ENCODE results near the gene NEGR1.

Gene NEGR1

DNA sequence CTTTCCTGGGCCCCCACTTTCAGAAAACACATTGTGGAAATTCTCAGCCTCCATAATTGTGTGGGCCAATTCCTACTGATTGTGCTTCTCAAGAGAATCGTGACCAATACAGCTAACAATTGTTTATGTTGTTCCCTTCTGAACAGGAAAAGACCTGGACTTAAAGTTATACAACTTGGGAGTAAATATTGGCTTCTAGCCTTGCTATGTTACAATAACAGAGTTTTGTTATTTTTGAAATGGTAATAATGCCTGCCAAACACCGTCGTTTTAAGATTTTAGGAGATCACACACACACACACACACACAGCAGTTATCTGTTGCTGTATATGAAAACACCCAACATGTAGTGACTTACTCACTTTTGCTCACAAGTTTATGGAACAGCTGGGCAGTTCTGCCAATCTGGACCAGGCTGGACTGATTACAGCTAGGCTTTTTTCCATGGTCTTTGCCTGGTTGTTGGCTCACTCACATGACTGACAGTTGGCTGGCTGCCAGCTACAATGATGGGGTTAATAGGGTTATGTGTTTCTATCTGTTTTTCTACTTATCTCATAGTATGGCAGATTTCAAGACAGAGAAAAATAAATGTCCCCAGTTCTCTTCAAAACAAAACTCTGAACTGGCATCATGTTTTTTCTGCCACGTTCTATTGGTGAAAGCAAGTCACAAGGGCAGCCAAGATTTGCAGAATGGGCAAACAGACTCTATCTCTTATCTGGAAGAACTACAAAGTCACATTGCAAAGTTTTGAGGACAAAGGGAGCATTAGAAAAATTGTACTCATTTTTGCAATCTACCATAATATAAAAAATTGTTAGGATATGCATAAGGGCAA is 447.5 kb downstream of the NEGR1 start:
- H3K4me1 ChIP-seq: peaks cover 4 to 22% (median 17%) of the 10 kb centered on the region in 10 experiments; a peak in 12 of 20 replicates
- no peak for TF ChIP-seq Cebpa-rat (IDR thresholded peaks at IDR 0.05)
- H3K36me3 ChIP-seq: no peaks in the 10 kb centered on the region
- H3K4me2 ChIP-seq: peak overlapping the region in 3 of 11 experiments; percentile 0 to 40 (median 15); a peak in 1 of 22 replicates
- H3K27me3 ChIP-seq: no peaks in the 10 kb centered on the region
- H4K20me1 ChIP-seq: no peaks in the 10 kb centered on the region
- no peaks in the 10 kb centered on the region; a peak in 1 of 22 replicates for H3K9me3 ChIP-seq (replicated peaks in 1 of 11)
- no peak overlapping the region for H3K9ac ChIP-seq
- H3K4me3 ChIP-seq: no peak overlapping the region
- no peak overlapping the region for H3K27ac ChIP-seq

DNA sequence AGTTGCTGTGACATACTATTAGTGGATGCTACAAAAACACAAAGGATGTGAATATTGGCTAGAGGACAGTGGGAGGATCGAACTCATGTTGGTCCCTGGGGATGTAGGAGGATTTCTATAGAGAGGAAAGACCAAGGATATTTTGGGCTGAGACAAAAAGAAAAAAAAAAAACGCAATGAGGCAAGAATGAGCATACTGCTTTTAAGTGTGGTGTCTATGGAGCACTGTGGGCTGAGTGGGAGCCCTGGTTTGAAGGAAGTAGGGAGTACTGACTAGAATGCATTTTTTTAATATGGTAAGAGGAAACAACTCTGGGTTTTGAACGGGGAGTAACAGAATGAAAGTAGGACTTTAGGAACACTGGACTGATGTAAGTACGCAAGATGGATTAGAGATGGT is 450.7 kb downstream of the NEGR1 start:
- H3K4me3 ChIP-seq: no peak overlapping the region
- H3K27ac ChIP-seq: no peak overlapping the region

DNA sequence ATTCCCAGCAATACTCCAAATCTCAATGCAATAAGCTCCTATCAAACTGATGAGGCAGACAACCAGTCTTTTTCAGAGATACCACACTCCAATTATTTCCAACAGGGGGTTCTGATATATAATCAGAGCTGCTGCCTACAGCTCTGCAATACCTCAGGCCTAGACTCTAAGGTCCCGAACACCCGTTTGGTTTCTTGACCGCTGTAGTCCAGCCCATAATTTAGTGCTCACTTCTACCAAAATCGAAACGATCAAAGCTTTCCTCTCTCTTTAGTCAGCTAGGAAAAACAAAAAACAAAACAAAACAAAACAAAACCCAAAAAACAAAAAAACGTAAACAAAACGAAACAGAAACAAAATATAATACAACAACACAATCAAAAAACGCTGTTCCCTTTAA is 453.0 kb downstream of the NEGR1 start:
- Histone ChIP-seq H4K20me1 (no peaks in the 10 kb centered on the region), H3K4me3 (no peak overlapping the region), H3K27me3 (no peaks in the 10 kb centered on the region), H3K9me3 (replicated peaks in 1 of 11) (no peaks in the 10 kb centered on the region), H3K27ac (no peak overlapping the region), H3K4me1 (peaks cover 0 to 11% (median 0%) of the 10 kb centered on the region in 10 experiments; a peak in 2 of 20 replicates), H3K4me2 (no peak overlapping the region), H3K36me3 (no peaks in the 10 kb centered on the region), H3K9ac (no peak overlapping the region)
- TF ChIP-seq Cebpa-rat (IDR thresholded peaks at IDR 0.05): no peak

More for the DNA sequence above, 450.7 kb downstream of the NEGR1 start:
- H3K4me1 ChIP-seq: peaks cover under 1 to 22% (median 15%) of the 10 kb centered on the region in 10 experiments; a peak in 12 of 20 replicates
- no peak overlapping the region for H3K9ac ChIP-seq
- no peaks in the 10 kb centered on the region for H4K20me1 ChIP-seq
- no peaks in the 10 kb centered on the region; a peak in 1 of 22 replicates for H3K9me3 ChIP-seq (replicated peaks in 1 of 11)
- no peak for TF ChIP-seq Cebpa-rat (IDR thresholded peaks at IDR 0.05)
- no peaks in the 10 kb centered on the region for H3K36me3 ChIP-seq
- H3K27me3 ChIP-seq: no peaks in the 10 kb centered on the region
- H3K4me2 ChIP-seq: peak overlapping the region in 2 of 11 experiments; percentile 2 to 9; a peak in 2 of 22 replicates

DNA sequence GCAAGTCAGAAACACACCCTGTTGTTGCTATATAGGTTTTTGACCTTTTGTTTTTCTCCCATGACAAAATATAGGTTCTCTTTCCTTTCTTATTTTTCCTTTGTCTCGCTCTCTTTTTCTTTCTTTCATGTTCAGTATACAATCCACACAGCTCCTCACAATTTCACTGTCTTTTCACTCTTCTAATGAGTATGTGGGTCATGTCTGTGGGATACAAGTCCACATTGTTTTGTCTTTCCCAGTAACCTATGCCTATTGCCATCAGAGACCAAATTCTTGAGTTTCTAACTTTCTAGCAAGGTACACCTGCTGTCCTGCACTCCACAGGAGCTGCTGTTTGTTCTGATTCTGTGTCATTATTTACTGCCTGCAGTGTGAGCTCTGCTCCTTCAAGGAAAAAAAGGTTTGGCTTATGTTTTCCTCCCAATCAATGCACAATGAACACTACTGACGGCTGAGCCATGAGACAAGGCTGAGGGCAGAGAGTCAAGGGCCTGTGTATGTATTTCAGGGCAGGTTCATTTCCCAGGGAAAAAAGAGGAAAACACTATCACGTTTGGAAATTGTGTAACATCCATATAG is 453.8 kb downstream of the NEGR1 start:
- no peak overlapping the region for H3K4me2 ChIP-seq
- H3K27ac ChIP-seq: no peak overlapping the region
- no peaks in the 10 kb centered on the region for H3K27me3 ChIP-seq
- H3K36me3 ChIP-seq: no peaks in the 10 kb centered on the region
- no peak for TF ChIP-seq Cebpa-rat (IDR thresholded peaks at IDR 0.05)
- H4K20me1 ChIP-seq: no peaks in the 10 kb centered on the region
- H3K4me3 ChIP-seq: no peak overlapping the region
- H3K9me3 ChIP-seq (replicated peaks in 1 of 11): no peaks in the 10 kb centered on the region
- no peak overlapping the region for H3K9ac ChIP-seq
- H3K4me1 ChIP-seq: peaks cover 0 to 19% (median 0%) of the 10 kb centered on the region in 10 experiments; a peak in 3 of 20 replicates

DNA sequence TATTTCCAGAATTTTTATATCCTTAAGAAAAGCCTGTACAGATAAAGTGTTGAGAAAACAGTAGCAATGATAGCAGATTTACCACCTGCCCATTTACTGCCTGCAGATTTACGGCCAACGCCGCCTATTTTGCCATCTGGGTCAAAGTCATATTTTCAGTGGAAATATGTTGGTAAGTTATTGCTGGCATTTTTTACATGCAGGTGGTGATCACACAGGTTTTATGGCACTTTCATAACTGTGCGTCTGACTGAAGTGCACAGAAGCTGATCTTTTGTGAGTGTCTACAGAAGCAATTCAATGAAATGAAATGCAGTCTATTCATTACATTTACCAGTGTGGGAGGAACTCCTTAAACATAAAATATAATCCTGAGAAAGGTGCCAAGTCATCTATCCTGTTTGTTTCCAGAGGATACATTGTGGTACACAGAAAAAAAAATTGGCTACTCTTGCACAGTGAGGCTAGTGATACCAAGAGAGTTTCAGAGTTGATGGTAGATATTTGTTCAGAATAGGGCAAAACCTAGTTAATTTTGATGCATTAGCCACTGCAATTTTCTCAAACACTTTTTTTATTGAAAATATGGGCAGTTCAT is 458.5 kb downstream of the NEGR1 start:
- Histone ChIP-seq H4K20me1 (no peaks in the 10 kb centered on the region), H3K27ac (no peak overlapping the region), H3K27me3 (no peaks in the 10 kb centered on the region), H3K4me3 (no peak overlapping the region), H3K36me3 (no peaks in the 10 kb centered on the region), H3K4me1 (peaks cover 0 to 14% (median 0%) of the 10 kb centered on the region in 10 experiments; a peak in 2 of 20 replicates), H3K9me3 (replicated peaks in 1 of 11) (no peaks in the 10 kb centered on the region), H3K4me2 (peak overlapping the region in 3 of 11 experiments; percentile 7 to 15 (median 11); a peak in 3 of 22 replicates), H3K9ac (no peak overlapping the region)
- TF ChIP-seq Cebpa-rat (IDR thresholded peaks at IDR 0.05): no peak

DNA sequence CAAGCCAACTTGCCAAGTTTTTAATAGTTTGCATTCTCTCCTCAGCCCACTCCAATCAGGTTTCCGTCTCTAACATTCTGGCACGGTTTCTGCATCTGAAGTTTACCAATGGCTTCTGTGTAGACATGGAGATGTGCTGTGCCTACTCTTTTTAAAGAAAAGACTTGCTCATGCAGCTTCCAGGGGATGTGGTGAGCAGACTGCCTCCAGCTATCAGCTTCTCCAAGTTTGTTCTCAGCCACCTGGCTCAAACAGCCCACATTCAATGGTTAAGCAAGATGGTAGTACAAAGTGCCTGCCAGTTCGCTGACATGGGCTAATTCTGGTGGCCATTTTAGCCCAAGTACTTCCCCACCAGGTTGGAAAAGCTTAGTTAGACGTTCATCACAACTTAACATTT is 465.3 kb downstream of the NEGR1 start:
- no peaks in the 10 kb centered on the region for H3K36me3 ChIP-seq
- H3K27ac ChIP-seq: no peak overlapping the region
- peaks cover 0 to 19% (median 0%) of the 10 kb centered on the region in 11 experiments; a peak in 4 of 22 replicates for H3K9me3 ChIP-seq (replicated peaks in 1 of 11)
- TF ChIP-seq Cebpa-rat (IDR thresholded peaks at IDR 0.05): no peak
- H3K4me2 ChIP-seq: no peak overlapping the region
- H3K27me3 ChIP-seq: no peaks in the 10 kb centered on the region
- H3K9ac ChIP-seq: no peak overlapping the region
- H3K4me3 ChIP-seq: no peak overlapping the region
- H4K20me1 ChIP-seq: no peaks in the 10 kb centered on the region
- H3K4me1 ChIP-seq: no peaks in the 10 kb centered on the region; a peak in 1 of 20 replicates

DNA sequence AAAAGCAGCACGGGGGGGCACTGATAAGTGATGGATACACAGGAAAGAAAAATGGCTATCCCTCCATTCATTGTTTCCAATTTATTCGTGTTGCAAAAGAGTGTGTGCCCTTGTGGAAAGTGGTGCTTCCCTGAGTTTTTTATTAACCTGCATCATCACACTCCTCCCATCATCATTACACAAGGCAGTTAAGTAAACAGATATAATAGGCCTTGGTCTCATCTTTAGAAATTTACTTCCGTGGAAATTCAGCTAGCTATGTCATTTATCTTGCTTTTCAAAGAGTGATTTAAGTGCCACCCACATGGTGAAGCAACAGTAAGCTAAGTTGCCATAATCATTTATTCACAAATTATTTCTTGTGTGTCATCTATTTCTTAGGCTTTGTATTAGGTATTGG is 473.3 kb downstream of the NEGR1 start:
- H4K20me1 ChIP-seq: no peaks in the 10 kb centered on the region
- H3K27ac ChIP-seq: no peak overlapping the region
- peaks cover 0 to 12% (median 7%) of the 10 kb centered on the region in 11 experiments; a peak in 9 of 22 replicates for H3K9me3 ChIP-seq (replicated peaks in 1 of 11)
- H3K4me3 ChIP-seq: no peak overlapping the region
- no peaks in the 10 kb centered on the region for H3K36me3 ChIP-seq
- no peaks in the 10 kb centered on the region for H3K27me3 ChIP-seq
- TF ChIP-seq Cebpa-rat (IDR thresholded peaks at IDR 0.05): no peak
- H3K4me2 ChIP-seq: no peak overlapping the region
- no peak overlapping the region for H3K9ac ChIP-seq
- peaks cover 0 to 4% (median 0%) of the 10 kb centered on the region in 10 experiments; a peak in 3 of 20 replicates for H3K4me1 ChIP-seq

DNA sequence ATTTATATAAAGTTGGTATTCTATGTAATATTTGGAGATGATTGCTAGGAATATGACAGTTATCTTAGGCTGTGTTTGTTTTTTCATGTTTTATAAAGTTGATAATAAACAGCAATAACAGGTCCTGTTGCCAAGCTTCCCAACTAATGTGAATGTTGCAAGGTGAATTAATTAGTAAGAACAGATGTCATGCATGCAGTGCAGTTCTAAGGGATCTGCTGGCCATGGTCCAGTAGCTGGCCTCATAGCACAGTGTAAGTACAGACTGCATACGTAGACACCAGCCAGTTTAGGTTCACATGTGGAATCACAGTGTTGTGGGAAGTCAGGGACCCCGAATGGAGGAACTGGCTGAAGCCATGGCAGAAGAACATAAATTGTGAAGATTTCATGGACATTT is 478.2 kb downstream of the NEGR1 start:
- Histone ChIP-seq H3K27ac (no peak overlapping the region), H3K4me1 (peaks cover 0 to 4% (median 0%) of the 10 kb centered on the region in 10 experiments; a peak in 3 of 20 replicates), H3K9ac (no peak overlapping the region), H4K20me1 (no peaks in the 10 kb centered on the region), H3K9me3 (replicated peaks in 1 of 11) (peaks cover 7 to 49% (median 32%) of the 10 kb centered on the region in 11 experiments; a peak in 21 of 22 replicates), H3K4me3 (no peak overlapping the region), H3K27me3 (no peaks in the 10 kb centered on the region), H3K36me3 (no peaks in the 10 kb centered on the region), H3K4me2 (no peak overlapping the region)
- no peak for TF ChIP-seq Cebpa-rat (IDR thresholded peaks at IDR 0.05)

DNA sequence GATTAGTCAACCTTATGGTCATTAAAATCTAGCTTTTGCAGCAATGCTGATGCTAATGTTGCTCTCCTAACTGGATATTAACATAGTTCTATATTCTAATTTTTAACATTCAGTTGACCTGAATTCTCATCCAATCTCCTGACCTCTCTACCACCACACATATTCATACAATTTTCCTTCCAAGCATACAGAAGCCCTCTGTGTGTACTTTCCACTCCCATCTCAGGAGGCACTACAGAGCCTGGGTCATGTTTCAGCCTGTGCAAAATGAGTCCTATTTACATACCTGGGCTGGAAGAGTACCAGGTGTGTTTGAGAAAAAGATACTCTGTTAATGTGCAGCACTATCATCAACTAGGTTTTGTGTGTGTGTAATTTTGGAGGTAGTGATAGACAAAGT is 486.3 kb downstream of the NEGR1 start:
- Histone ChIP-seq H3K27ac (no peak overlapping the region), H3K9ac (no peak overlapping the region), H3K27me3 (no peaks in the 10 kb centered on the region), H3K4me1 (peaks cover 16 to 29% (median 20%) of the 10 kb centered on the region in 10 experiments), H3K4me3 (no peak overlapping the region), H3K9me3 (replicated peaks in 1 of 11) (peaks cover 11 to 50% (median 25%) of the 10 kb centered on the region in 11 experiments; a peak in 20 of 22 replicates), H3K4me2 (peak overlapping the region in 1 of 11 experiments; percentile 10; a peak in 1 of 22 replicates), H3K36me3 (peaks cover 0 to 8% (median 0%) of the 10 kb centered on the region in 11 experiments; a peak in 1 of 22 replicates), H4K20me1 (no peaks in the 10 kb centered on the region)
- no peak for TF ChIP-seq Cebpa-rat (IDR thresholded peaks at IDR 0.05)
